ENCODE data around the gene DEPDC1. TPM values are rescaled to one million over a fixed set of nuclear protein-coding genes. Genes with fewer than 3 reads are reported as not detected.

DEPDC1 gene
- total RNA-seq, 1 experiment from 2014 or later, result 61.9 TPM

DNA sequence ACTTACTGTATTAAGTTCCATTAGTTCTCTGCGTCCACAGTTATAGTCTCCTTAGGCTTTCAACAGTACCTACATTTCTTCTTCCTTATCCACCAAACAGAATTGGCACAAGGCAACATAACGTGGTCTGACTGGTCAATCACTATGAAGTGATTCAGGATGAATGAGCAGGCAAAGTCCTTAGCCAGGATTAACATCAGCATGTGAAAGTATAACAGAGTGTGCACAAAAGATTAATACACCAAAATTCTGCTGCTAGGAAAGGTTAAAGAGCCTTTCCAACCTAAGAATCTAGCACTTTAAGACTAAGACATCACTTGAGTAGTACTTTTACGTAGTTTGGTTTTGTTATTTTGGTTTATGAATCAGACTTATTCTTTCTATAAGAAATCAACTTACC is 15.8 kb downstream of the DEPDC1 start:
- BruUV-seq (replicated peaks), result no TSS peak

DNA sequence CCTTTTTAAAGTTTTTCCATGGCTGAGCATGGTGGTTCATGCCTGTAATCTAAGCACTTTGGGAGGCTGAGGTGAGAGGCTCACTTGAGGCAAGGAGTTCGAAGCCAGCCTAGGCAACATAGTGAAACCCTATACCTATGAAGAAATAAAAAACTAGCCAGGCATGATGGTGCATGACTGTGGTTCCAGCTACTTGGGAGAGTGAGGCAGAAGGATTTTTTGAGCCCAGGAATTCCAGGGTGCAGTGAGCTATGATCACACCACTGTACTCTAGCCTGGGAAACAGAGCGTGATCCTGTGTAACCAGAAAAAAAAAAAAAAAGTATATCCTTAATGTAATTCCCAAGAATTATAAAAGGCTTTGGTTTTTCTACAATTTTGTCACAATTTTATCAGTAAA is 17.4 kb downstream of the DEPDC1 start:
- Histone ChIP-seq H3K36me3 (ENCODE audit: control insufficient read depth in 1 of 2, insufficient read depth in 2 of 2, low read length in 2 of 2) (peaks cover 46 to 55% of the 10 kb centered on the region in 2 experiments), H3K9ac (ENCODE audit: low read length) (no peak overlapping the region), H3K79me2 (ENCODE audit: insufficient read depth, low read length) (peaks cover 9% of the 10 kb centered on the region), H3K4me2 (ENCODE audit: low read length) (no peak overlapping the region), H3K27ac (ENCODE audit: low read depth, low read length) (no peak overlapping the region), H3K9me2 (ENCODE audit: insufficient read depth) (no peaks in the 10 kb centered on the region), H3K27me3 (ENCODE audit: insufficient read depth, low read length) (no peaks in the 10 kb centered on the region), H3K9me3 (ENCODE audit: control insufficient read depth in 1 of 2, insufficient read depth in 1 of 2, low read depth in 1 of 2, low read length in 2 of 2) (no peaks in the 10 kb centered on the region), H3K4me3 (replicated peaks in 1 of 2; ENCODE audit: low read depth in 1 of 2, low read length in 2 of 2) (no peak overlapping the region), H3K4me1 (ENCODE audit: control insufficient read depth in 1 of 2, insufficient read depth in 2 of 2, low read length in 2 of 2) (no peaks in the 10 kb centered on the region), H4K20me1 (ENCODE audit: insufficient read depth) (no peaks in the 10 kb centered on the region), H2AFZ (ENCODE audit: low read depth, low read length, poor library complexity, severe bottlenecking) (no peak overlapping the region)
- ChIA-PET POLR2A (no interaction called here), RAD21 (ENCODE audit: low non-redundant PET in 1 of 2, low total read pairs in 2 of 2, uncharacterized antibody in 2 of 2, unreplicated experiment in 2 of 2) (no interaction called here), CTCF (interaction anchor here (1.5 kb wide), 1 partner anchor 9 kb away, joined by 9 read pairs; no protein-coding TSS in a partner anchor)
- ATAC-seq (no peak), DNase-seq (ENCODE audit: low read depth, low spot score) (no peak)
- intact Hi-C loops (cut with micrococcal nuclease), result no loop called here
- no TSS peak for BruUV-seq (replicated peaks)
- TF ChIP-seq CEBPB (IDR thresholded peaks at IDR 0.05; ENCODE audit: low read depth) (no peak), ZFX (IDR thresholded peaks at IDR 0.05) (no peak), EZH2phosphoT487 (IDR thresholded peaks at IDR 0.05; ENCODE audit: borderline replicate concordance) (no peak), TCF7L2 (IDR thresholded peaks at IDR 0.05; ENCODE audit: borderline replicate concordance, extremely low read depth, insufficient read depth, insufficient read length) (no peak), JUND (IDR thresholded peaks at IDR 0.05) (no peak), POLR2A (IDR thresholded peaks at IDR 0.05; ENCODE audit: borderline replicate concordance, extremely low read depth, insufficient read depth, insufficient read length) (no peak), EZH2 (IDR thresholded peaks at IDR 0.05) (no peak), ZNF274 (IDR thresholded peaks at IDR 0.05; ENCODE audit: low read depth, low read length) (no peak), RAD21 (IDR thresholded peaks at IDR 0.05; ENCODE audit: low read depth) (no peak), CBX3 (IDR thresholded peaks at IDR 0.05; ENCODE audit: low read depth) (no peak), EGR1 (IDR thresholded peaks at IDR 0.05; ENCODE audit: low read depth) (no peak), YY1 (IDR thresholded peaks at IDR 0.05; ENCODE audit: extremely low read depth, insufficient replicate concordance, low read depth, low read length) (no peak), SP1 (IDR thresholded peaks at IDR 0.05; ENCODE audit: low read depth) (no peak)
- TF ChIP-seq, protein P1, sequence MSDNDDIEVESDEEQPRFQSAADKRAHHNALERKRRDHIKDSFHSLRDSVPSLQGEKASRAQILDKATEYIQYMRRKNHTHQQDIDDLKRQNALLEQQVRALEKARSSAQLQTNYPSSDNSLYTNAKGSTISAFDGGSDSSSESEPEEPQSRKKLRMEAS (IDR thresholded peaks at IDR 0.05), result no peak
- TF ChIP-seq, protein P2, sequence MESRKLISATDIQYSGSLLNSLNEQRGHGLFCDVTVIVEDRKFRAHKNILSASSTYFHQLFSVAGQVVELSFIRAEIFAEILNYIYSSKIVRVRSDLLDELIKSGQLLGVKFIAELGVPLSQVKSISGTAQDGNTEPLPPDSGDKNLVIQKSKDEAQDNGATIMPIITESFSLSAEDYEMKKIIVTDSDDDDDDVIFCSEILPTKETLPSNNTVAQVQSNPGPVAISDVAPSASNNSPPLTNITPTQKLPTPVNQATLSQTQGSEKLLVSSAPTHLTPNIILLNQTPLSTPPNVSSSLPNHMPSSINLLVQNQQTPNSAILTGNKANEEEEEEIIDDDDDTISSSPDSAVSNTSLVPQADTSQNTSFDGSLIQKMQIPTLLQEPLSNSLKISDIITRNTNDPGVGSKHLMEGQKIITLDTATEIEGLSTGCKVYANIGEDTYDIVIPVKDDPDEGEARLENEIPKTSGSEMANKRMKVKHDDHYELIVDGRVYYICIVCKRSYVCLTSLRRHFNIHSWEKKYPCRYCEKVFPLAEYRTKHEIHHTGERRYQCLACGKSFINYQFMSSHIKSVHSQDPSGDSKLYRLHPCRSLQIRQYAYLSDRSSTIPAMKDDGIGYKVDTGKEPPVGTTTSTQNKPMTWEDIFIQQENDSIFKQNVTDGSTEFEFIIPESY (IDR thresholded peaks at IDR 0.05; ENCODE audit: extremely low read depth, insufficient replicate concordance, low read length), result no peak
- TF ChIP-seq, protein P3, sequence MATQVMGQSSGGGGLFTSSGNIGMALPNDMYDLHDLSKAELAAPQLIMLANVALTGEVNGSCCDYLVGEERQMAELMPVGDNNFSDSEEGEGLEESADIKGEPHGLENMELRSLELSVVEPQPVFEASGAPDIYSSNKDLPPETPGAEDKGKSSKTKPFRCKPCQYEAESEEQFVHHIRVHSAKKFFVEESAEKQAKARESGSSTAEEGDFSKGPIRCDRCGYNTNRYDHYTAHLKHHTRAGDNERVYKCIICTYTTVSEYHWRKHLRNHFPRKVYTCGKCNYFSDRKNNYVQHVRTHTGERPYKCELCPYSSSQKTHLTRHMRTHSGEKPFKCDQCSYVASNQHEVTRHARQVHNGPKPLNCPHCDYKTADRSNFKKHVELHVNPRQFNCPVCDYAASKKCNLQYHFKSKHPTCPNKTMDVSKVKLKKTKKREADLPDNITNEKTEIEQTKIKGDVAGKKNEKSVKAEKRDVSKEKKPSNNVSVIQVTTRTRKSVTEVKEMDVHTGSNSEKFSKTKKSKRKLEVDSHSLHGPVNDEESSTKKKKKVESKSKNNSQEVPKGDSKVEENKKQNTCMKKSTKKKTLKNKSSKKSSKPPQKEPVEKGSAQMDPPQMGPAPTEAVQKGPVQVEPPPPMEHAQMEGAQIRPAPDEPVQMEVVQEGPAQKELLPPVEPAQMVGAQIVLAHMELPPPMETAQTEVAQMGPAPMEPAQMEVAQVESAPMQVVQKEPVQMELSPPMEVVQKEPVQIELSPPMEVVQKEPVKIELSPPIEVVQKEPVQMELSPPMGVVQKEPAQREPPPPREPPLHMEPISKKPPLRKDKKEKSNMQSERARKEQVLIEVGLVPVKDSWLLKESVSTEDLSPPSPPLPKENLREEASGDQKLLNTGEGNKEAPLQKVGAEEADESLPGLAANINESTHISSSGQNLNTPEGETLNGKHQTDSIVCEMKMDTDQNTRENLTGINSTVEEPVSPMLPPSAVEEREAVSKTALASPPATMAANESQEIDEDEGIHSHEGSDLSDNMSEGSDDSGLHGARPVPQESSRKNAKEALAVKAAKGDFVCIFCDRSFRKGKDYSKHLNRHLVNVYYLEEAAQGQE (IDR thresholded peaks at IDR 0.05; ENCODE audit: low read depth), result no peak

More for the DNA sequence above, 15.8 kb downstream of the DEPDC1 start:
- Histone ChIP-seq H3K9ac (ENCODE audit: low read length) (no peak overlapping the region), H3K4me2 (ENCODE audit: low read length) (no peak overlapping the region), H2AFZ (ENCODE audit: low read depth, low read length, poor library complexity, severe bottlenecking) (no peak overlapping the region), H3K9me3 (ENCODE audit: control insufficient read depth in 1 of 2, insufficient read depth in 1 of 2, low read depth in 1 of 2, low read length in 2 of 2) (no peaks in the 10 kb centered on the region), H3K4me1 (ENCODE audit: control insufficient read depth in 1 of 2, insufficient read depth in 2 of 2, low read length in 2 of 2) (no peaks in the 10 kb centered on the region), H3K4me3 (replicated peaks in 1 of 2; ENCODE audit: low read depth in 1 of 2, low read length in 2 of 2) (no peak overlapping the region), H3K27me3 (ENCODE audit: insufficient read depth, low read length) (no peaks in the 10 kb centered on the region), H3K79me2 (ENCODE audit: insufficient read depth, low read length) (peaks cover 13% of the 10 kb centered on the region), H3K27ac (ENCODE audit: low read depth, low read length) (no peak overlapping the region), H4K20me1 (ENCODE audit: insufficient read depth) (no peaks in the 10 kb centered on the region), H3K9me2 (ENCODE audit: insufficient read depth) (no peaks in the 10 kb centered on the region), H3K36me3 (ENCODE audit: control insufficient read depth in 1 of 2, insufficient read depth in 2 of 2, low read length in 2 of 2) (peaks cover 51 to 59% of the 10 kb centered on the region in 2 experiments)
- ChIA-PET RAD21 (ENCODE audit: low non-redundant PET in 1 of 2, low total read pairs in 2 of 2, uncharacterized antibody in 2 of 2, unreplicated experiment in 2 of 2) (no interaction called here), CTCF (no interaction called here), POLR2A (no interaction called here)
- intact Hi-C loops (cut with micrococcal nuclease), result no loop called here
- no peak for ATAC-seq
- DNase-seq (ENCODE audit: low read depth, low spot score), result no peak
- TF ChIP-seq POLR2A (IDR thresholded peaks at IDR 0.05; ENCODE audit: borderline replicate concordance, extremely low read depth, insufficient read depth, insufficient read length), result no peak
- TF ChIP-seq JUND (IDR thresholded peaks at IDR 0.05), result no peak
- no peak for TF ChIP-seq CBX3 (IDR thresholded peaks at IDR 0.05; ENCODE audit: low read depth)

Data from HCT116 (cell line).